Ascending aorta (tissue), 2 donors: ENCODE measurements around the gene SUSD6. TPM values are rescaled to one million over a fixed set of nuclear protein-coding genes. Genes with fewer than 3 reads are reported as not detected.

Experiments used
- DNase-seq, 2 donors: peaks; one replicate each; pipeline ENCODE4 v3.0.0-alpha.2; 2019; ENCODE audit warnings: low spot score in 2 of 2
- H3K27ac ChIP-seq, 2 donors: fragments of 200-600 bp; sonication (generic); one replicate each; pipeline ENCODE4 v1.5.1; 2016 to 2017; ENCODE audit warnings: mild to moderate bottlenecking in 1 of 2
- H3K27me3 ChIP-seq: fragments of 200-600 bp; sonication (generic); one replicate; pipeline ENCODE4 v1.5.1; 2017
- H3K36me3 ChIP-seq, 2 donors: fragments of 200-600 bp; sonication (generic); one replicate each; pipeline ENCODE4 v1.5.1; 2016
- H3K4me1 ChIP-seq, 2 donors: fragments of 200-600 bp; sonication (generic); one replicate each; pipeline ENCODE4 v1.5.1; 2016 to 2017; ENCODE audit warnings: mild to moderate bottlenecking in 1 of 2
- H3K4me3 ChIP-seq, 2 donors: fragments of 200-600 bp; sonication (generic); one replicate each; pipeline ENCODE4 v1.5.1; 2016 to 2017; ENCODE audit warnings: mild to moderate bottlenecking in 1 of 2
- H3K9me3 ChIP-seq, 2 donors: fragments of 200-600 bp; sonication (generic); one replicate each; pipeline ENCODE4 v1.5.1; 2016
- CTCF ChIP-seq, 3 experiments: fragments of 200-600 bp in 2 of 3; fragments of 450-650 bp in 1 of 3; sonication (generic) in 2 of 3; IDR thresholded peaks; one replicate each; pipeline ENCODE4 v1.5.1; 2016 to 2019; ENCODE audit warnings: antibody characterized with exemption in 3 of 3, mild to moderate bottlenecking in 1 of 3, moderate library complexity in 1 of 3
- intact Hi-C: fragments of 100-400 bp; cut with DNase I; formaldehyde crosslinking; loops from one replicate; pipeline ENCODE4 v1.15.1; 2023
- total RNA-seq: library from RNA; depleted of rRNA; stranded (reverse); fragments of >200 nt; gene quantifications from one replicate; pipeline ENCODE4 v1.1.0, GENCODE V29; 2016

The SUSD6 gene
- total RNA-seq, 1 donor from 2014 or later, result 23.3 TPM

- no peak for TF ChIP-seq CTCF (IDR thresholded peaks at IDR 0.05)
- DNase-seq, result no peak
- peaks cover 7 to 43% of the 10 kb centered on the region in 2 donors for H3K4me1 ChIP-seq
- no peak overlapping the region for H3K27ac ChIP-seq
- no peaks in the 10 kb centered on the region for H3K9me3 ChIP-seq
- intact Hi-C loops, result no loop called here
- H3K27me3 ChIP-seq, result no peaks in the 10 kb centered on the region
- no peaks in the 10 kb centered on the region for H3K36me3 ChIP-seq
- no peak overlapping the region for H3K4me3 ChIP-seq
Measured at GRCh38 chr14:69675877-69676416, 64.6 kb downstream of the SUSD6 start.

- Histone ChIP-seq H3K4me3 (no peak overlapping the region), H3K4me1 (peaks cover 7 to 40% of the 10 kb centered on the region in 2 donors), H3K27me3 (no peaks in the 10 kb centered on the region), H3K9me3 (no peaks in the 10 kb centered on the region), H3K27ac (no peak overlapping the region), H3K36me3 (no peaks in the 10 kb centered on the region)
- TF ChIP-seq CTCF (IDR thresholded peaks at IDR 0.05), result no peak
- DNase-seq, result no peak
- intact Hi-C loops, result no loop called here
Measured at GRCh38 chr14:69676723-69677122, 65.3 kb downstream of the SUSD6 start.

- Histone ChIP-seq H3K36me3 (no peaks in the 10 kb centered on the region), H3K4me3 (no peak overlapping the region), H3K27me3 (no peaks in the 10 kb centered on the region), H3K4me1 (peaks cover 2 to 24% of the 10 kb centered on the region in 2 donors), H3K9me3 (no peaks in the 10 kb centered on the region), H3K27ac (no peak overlapping the region)
- no peak for DNase-seq
- no peak for TF ChIP-seq CTCF (IDR thresholded peaks at IDR 0.05)
- intact Hi-C loops, result no loop called here
Measured at GRCh38 chr14:69680297-69680696, 68.9 kb downstream of the SUSD6 start.

- Histone ChIP-seq H3K27me3 (no peaks in the 10 kb centered on the region), H3K27ac (peak overlapping the region in 1 of 2 donors; percentile 37), H3K4me3 (no peak overlapping the region), H3K9me3 (no peaks in the 10 kb centered on the region), H3K36me3 (no peaks in the 10 kb centered on the region), H3K4me1 (peaks cover 4 to 29% of the 10 kb centered on the region in 2 donors)
- no peak for DNase-seq
- TF ChIP-seq CTCF (IDR thresholded peaks at IDR 0.05), result no peak
- intact Hi-C loops, result no loop called here
Measured at GRCh38 chr14:69682136-69682535, 70.7 kb downstream of the SUSD6 start.

GRCh38 chr14:69682621-69683263, 71.3 kb downstream of the SUSD6 start:
- intact Hi-C loops, result no loop called here
- H3K4me3 ChIP-seq, result no peak overlapping the region
- no peaks in the 10 kb centered on the region for H3K36me3 ChIP-seq
- H3K9me3 ChIP-seq, result no peaks in the 10 kb centered on the region
- TF ChIP-seq CTCF (IDR thresholded peaks at IDR 0.05), result no peak
- H3K4me1 ChIP-seq, result peaks cover 4 to 28% of the 10 kb centered on the region in 2 donors
- no peaks in the 10 kb centered on the region for H3K27me3 ChIP-seq
- H3K27ac ChIP-seq, result peak overlapping the region in 1 of 2 donors; percentile 37
- DNase-seq, result no peak
